Keratinocyte (primary cell): ENCODE data around the gene DNAJB13. TPM values are rescaled to one million over a fixed set of nuclear protein-coding genes. Genes with fewer than 3 reads are reported as not detected.

Experiments used
- DNase-seq: peaks from one replicate; pipeline ENCODE4 v3.0.0-alpha.2; 2011; ENCODE audit warnings: low read depth, missing footprints, low spot score
- FAIRE-seq: peaks from 2 replicates; lab custom pipeline; 2011; peaks lifted over from hg19 to GRCh38; lab: Jason Lieb, UNC
- H2AFZ ChIP-seq: 2 replicates; pipeline ENCODE4 v1.6.0; 2012; ENCODE audit warnings: low read length, control low read depth, inconsistent platforms; ENCODE audit not compliant: control insufficient read depth
- H3K27ac ChIP-seq: 2 replicates; pipeline ENCODE4 v1.5.1; 2011; ENCODE audit warnings: low read length; ENCODE audit not compliant: control insufficient read depth, insufficient read depth
- H3K27me3 ChIP-seq: 3 replicates; pipeline ENCODE4 v1.6.0; 2011; ENCODE audit warnings: low read length; ENCODE audit not compliant: control insufficient read depth, insufficient read depth; ENCODE audit errors: extremely low read depth
- H3K36me3 ChIP-seq, 2 experiments: 2 replicates in 1 of 2; 3 replicates in 1 of 2; pipeline ENCODE4 v1.5.1; 2011; ENCODE audit warnings: low read length in 2 of 2, mild to moderate bottlenecking in 1 of 2; ENCODE audit not compliant: control insufficient read depth in 2 of 2, insufficient read depth in 2 of 2; ENCODE audit errors: extremely low read depth in 1 of 2
- H3K4me1 ChIP-seq: 3 replicates; pipeline ENCODE4 v1.5.1; 2011; ENCODE audit warnings: low read length; ENCODE audit not compliant: control insufficient read depth, insufficient read depth; ENCODE audit errors: extremely low read depth
- H3K4me2 ChIP-seq: 3 replicates; pipeline ENCODE4 v1.6.0; 2011; ENCODE audit warnings: low read depth, low read length; ENCODE audit not compliant: control insufficient read depth, insufficient read depth; ENCODE audit errors: extremely low read depth
- H3K4me3 ChIP-seq, 3 experiments: fragments of 200-600 bp in 1 of 3; sonication (generic) in 1 of 3; 2 replicates in 2 of 3; 3 replicates in 1 of 3; pipeline ENCODE4 v1.5.1; 2011 to 2016; ENCODE audit warnings: low read length in 3 of 3, mild to moderate bottlenecking in 3 of 3, control low read depth in 2 of 3, inconsistent platforms in 1 of 3, low read depth in 1 of 3, mixed read lengths in 1 of 3, mixed run types in 1 of 3, moderate library complexity in 1 of 3; ENCODE audit not compliant: control insufficient read depth in 2 of 3, insufficient read depth in 2 of 3; ENCODE audit errors: extremely low read depth in 1 of 3
- H3K79me2 ChIP-seq: 2 replicates; pipeline ENCODE4 v1.6.0; 2012; ENCODE audit warnings: low read length; ENCODE audit not compliant: control insufficient read depth, insufficient read depth
- H3K9ac ChIP-seq: 3 replicates; pipeline ENCODE4 v1.6.0; 2011; ENCODE audit warnings: low read length; ENCODE audit not compliant: control insufficient read depth, insufficient read depth; ENCODE audit errors: extremely low read depth
- H3K9me1 ChIP-seq: 3 replicates; pipeline ENCODE4 v1.6.0; 2011; ENCODE audit warnings: low read length; ENCODE audit not compliant: control insufficient read depth, insufficient read depth; ENCODE audit errors: extremely low read depth
- H3K9me3 ChIP-seq: 2 replicates; pipeline ENCODE4 v1.5.1; 2012; ENCODE audit warnings: low read depth, low read length; ENCODE audit not compliant: control insufficient read depth
- H4K20me1 ChIP-seq: 3 replicates; pipeline ENCODE4 v1.6.0; 2011; ENCODE audit warnings: low read length; ENCODE audit not compliant: control insufficient read depth, insufficient read depth; ENCODE audit errors: extremely low read depth
- CTCF ChIP-seq, 3 experiments: IDR thresholded peaks in 1 of 3; conservative IDR thresholded peaks in 1 of 3; optimal IDR thresholded peaks in 1 of 3; 2 replicates in 2 of 3; 3 replicates in 1 of 3; pipeline versions ENCODE3 to v1.5.1; 2011; ENCODE audit warnings: low read length in 3 of 3, mild to moderate bottlenecking in 3 of 3, moderate library complexity in 2 of 3, control low read depth in 1 of 3, inconsistent platforms in 1 of 3; ENCODE audit not compliant: insufficient read depth in 2 of 3; ENCODE audit errors: extremely low read depth in 1 of 3
- EZH2 ChIP-seq: IDR thresholded peaks from one replicate; pipeline ENCODE4 v1.6.1; 2012; ENCODE audit warnings: inconsistent platforms, mild to moderate bottlenecking, low read length, moderate library complexity
- dilution Hi-C: fragments of 300-500 bp; cut with MboI; formaldehyde crosslinking; loops from one replicate; pipeline ENCODE4 v1.7.0; 2020; ENCODE audit warnings: low sequenced_read_pairs; ENCODE audit not compliant: extremely low pct_ligation_motif_present
- polyA plus RNA-seq, 5 experiments: library from polyadenylated mRNA; depleted of rRNA in 3 of 5; stranded (reverse) in 3 of 5; stranded (forward) in 1 of 5; unstranded in 1 of 5; fragments of >200 nt; gene quantifications; 1 replicate in 1 of 5; 2 replicates in 3 of 5; 3 replicates in 1 of 5; pipeline versions ENCODE4 v1.2.1 to v1.2.3, GENCODE V29; 2011 to 2012; ENCODE audit warnings: missing spikeins in 2 of 5, low read depth in 1 of 5, low replicate concordance in 1 of 5

Gene DNAJB13
- polyA plus RNA-seq, 1 donor (not counting 4 experiments of a cell fraction or from before 2014, with no cell fraction given), result 0.09 TPM

- H3K9me3 ChIP-seq, result no peaks in the 10 kb centered on the region
- no peak for DNase-seq
- H3K27me3 ChIP-seq, result no peaks in the 10 kb centered on the region
- TF ChIP-seq EZH2 (no peak), CTCF (optimal IDR thresholded peaks at IDR 0.05 in 1 of 3, IDR thresholded peaks at IDR 0.05 in 1 of 3, conservative IDR thresholded peaks at IDR 0.05 in 1 of 3; ENCODE audit: extremely low read depth in 1 of 3, insufficient read depth in 2 of 3, low read length in 3 of 3) (no peak)
- no peak overlapping the region for H3K27ac ChIP-seq
- no peaks in the 10 kb centered on the region for H3K9me1 ChIP-seq
- H3K79me2 ChIP-seq, result no peaks in the 10 kb centered on the region
- FAIRE-seq, result no peak
- H3K4me1 ChIP-seq, result no peaks in the 10 kb centered on the region
- H4K20me1 ChIP-seq, result no peaks in the 10 kb centered on the region
- H2AFZ ChIP-seq, result no peak overlapping the region
- H3K36me3 ChIP-seq, result no peaks in the 10 kb centered on the region
- no peak overlapping the region for H3K4me3 ChIP-seq
- H3K4me2 ChIP-seq, result no peak overlapping the region
- no peak overlapping the region for H3K9ac ChIP-seq
- dilution Hi-C loops, result no loop called here
Measured at GRCh38 chr11:73968356-73968966, 17.6 kb downstream of the DNAJB13 start.

- Histone ChIP-seq H4K20me1 (no peaks in the 10 kb centered on the region), H3K79me2 (no peaks in the 10 kb centered on the region), H3K4me2 (no peak overlapping the region), H3K9me3 (no peaks in the 10 kb centered on the region), H3K9ac (no peak overlapping the region), H3K36me3 (no peaks in the 10 kb centered on the region), H3K9me1 (no peaks in the 10 kb centered on the region), H2AFZ (no peak overlapping the region), H3K4me3 (no peak overlapping the region), H3K27me3 (no peaks in the 10 kb centered on the region), H3K4me1 (peaks cover 4% of the 10 kb centered on the region), H3K27ac (no peak overlapping the region)
- dilution Hi-C loops, result no loop called here
- TF ChIP-seq EZH2, result no peak
- no peak for TF ChIP-seq CTCF (optimal IDR thresholded peaks at IDR 0.05 in 1 of 3, IDR thresholded peaks at IDR 0.05 in 1 of 3, conservative IDR thresholded peaks at IDR 0.05 in 1 of 3; ENCODE audit: extremely low read depth in 1 of 3, insufficient read depth in 2 of 3, low read length in 3 of 3)
- FAIRE-seq, result no peak
- no peak for DNase-seq
Measured at GRCh38 chr11:73969091-73969490, 18.3 kb downstream of the DNAJB13 start.
